ENCODE data around the gene KRTAP12-3.
"Not testable (repeated sequence)": the region's sequence is repeated elsewhere in the genome, so short reads cannot be mapped to it uniquely, and the experiment has no call there.

The KRTAP12-3 gene

GRCh38 chr21:44648557-44649311, 9.0 kb upstream of the KRTAP12-3 start:
- in situ Hi-C loops (cut with MboI; ENCODE audit: low pct_unique_long_range_greater_than_20kb, low sequenced_read_pairs): no loop called here
- DNase-seq: no peak

GRCh38 chr21:44649521-44650100, 8.1 kb upstream of the KRTAP12-3 start:
- in situ Hi-C loops (cut with MboI; ENCODE audit: low pct_unique_long_range_greater_than_20kb, low sequenced_read_pairs): no loop called here
- no peak for DNase-seq

- DNase-seq: no peak
- in situ Hi-C loops (cut with MboI; ENCODE audit: low pct_unique_long_range_greater_than_20kb, low sequenced_read_pairs): no loop called here
Observed at GRCh38 chr21:44650265-44650972, 7.3 kb upstream of the KRTAP12-3 start.

GRCh38 chr21:44650973-44651675, 6.6 kb upstream of the KRTAP12-3 start:
- in situ Hi-C loops (cut with MboI; ENCODE audit: low pct_unique_long_range_greater_than_20kb, low sequenced_read_pairs): no loop called here

GRCh38 chr21:44653123-44653522, 4.6 kb upstream of the KRTAP12-3 start:
- no peak for DNase-seq
- in situ Hi-C loops (cut with MboI; ENCODE audit: low pct_unique_long_range_greater_than_20kb, low sequenced_read_pairs): no loop called here

More at GRCh38 chr21:44650973-44651675, 6.6 kb upstream of the KRTAP12-3 start:
- DNase-seq: no peak

- DNase-seq: no peak
- in situ Hi-C loops (cut with MboI; ENCODE audit: low pct_unique_long_range_greater_than_20kb, low sequenced_read_pairs): no loop called here
Observed at GRCh38 chr21:44653656-44654575, 3.8 kb upstream of the KRTAP12-3 start.

- in situ Hi-C loops (cut with MboI; ENCODE audit: low pct_unique_long_range_greater_than_20kb, low sequenced_read_pairs): no loop called here
- no peak for DNase-seq
Observed at GRCh38 chr21:44654576-44655175, 3.1 kb upstream of the KRTAP12-3 start, which contains the start of gene KRTAP12-4. Gene KRTAP12-4 (minus strand): TSS chr21:44654659. CDS start chr21:44654614, 45 bp downstream.

GRCh38 chr21:44656868-44657267, 864 bp upstream of the KRTAP12-3 start:
- DNase-seq: no peak
- in situ Hi-C loops (cut with MboI; ENCODE audit: low pct_unique_long_range_greater_than_20kb, low sequenced_read_pairs): no loop called here

- in situ Hi-C loops (cut with MboI; ENCODE audit: low pct_unique_long_range_greater_than_20kb, low sequenced_read_pairs): no loop called here
- DNase-seq: no peak
Observed at GRCh38 chr21:44658541-44658910, 794 bp downstream of the KRTAP12-3 start.

- in situ Hi-C loops (cut with MboI; ENCODE audit: low pct_unique_long_range_greater_than_20kb, low sequenced_read_pairs): no loop called here
- DNase-seq: no peak
Observed at GRCh38 chr21:44658913-44659595, 1.3 kb downstream of the KRTAP12-3 start.

- in situ Hi-C loops (cut with MboI; ENCODE audit: low pct_unique_long_range_greater_than_20kb, low sequenced_read_pairs); DNase-seq: not testable (repeated sequence)
Observed at GRCh38 chr21:44661567-44661966, 3.8 kb downstream of the KRTAP12-3 start.

- no peak for DNase-seq
- in situ Hi-C loops (cut with MboI; ENCODE audit: low pct_unique_long_range_greater_than_20kb, low sequenced_read_pairs): no loop called here
Observed at GRCh38 chr21:44664691-44665090, 7.0 kb downstream of the KRTAP12-3 start.

- DNase-seq: no peak
- in situ Hi-C loops (cut with MboI; ENCODE audit: low pct_unique_long_range_greater_than_20kb, low sequenced_read_pairs): no loop called here
Observed at GRCh38 chr21:44666401-44667320, 8.9 kb downstream of the KRTAP12-3 start, which contains the start of gene KRTAP12-2. Gene KRTAP12-2 (minus strand): TSS chr21:44666927. CDS start chr21:44666886, 41 bp downstream.

- no peak for DNase-seq
- in situ Hi-C loops (cut with MboI; ENCODE audit: low pct_unique_long_range_greater_than_20kb, low sequenced_read_pairs): no loop called here
Observed at GRCh38 chr21:44667612-44668011, 9.9 kb downstream of the KRTAP12-3 start.

- in situ Hi-C loops (cut with MboI; ENCODE audit: low pct_unique_long_range_greater_than_20kb, low sequenced_read_pairs): no loop called here
Observed at GRCh38 chr21:44670642-44671432, 13.1 kb downstream of the KRTAP12-3 start.

GRCh38 chr21:44671911-44672310, 14.2 kb downstream of the KRTAP12-3 start:
- DNase-seq: peak; percentile 7
- in situ Hi-C loops (cut with MboI; ENCODE audit: low pct_unique_long_range_greater_than_20kb, low sequenced_read_pairs): no loop called here

More at GRCh38 chr21:44670642-44671432, 13.1 kb downstream of the KRTAP12-3 start:
- no peak for DNase-seq
